Renal pelvis (tissue), 4 donors: ENCODE results near the gene CNN2. TPM values are rescaled to one million over a fixed set of nuclear protein-coding genes. Genes with fewer than 3 reads are reported as not detected.

Experiments
- DNase-seq: peaks from one replicate; pipeline ENCODE4 v3.0.0-alpha.2; 2013
- polyA plus RNA-seq, 3 donors: library from polyadenylated mRNA; unstranded; fragments of 120-200 nt; gene quantifications; one replicate each; pipeline ENCODE4 v1.2.1, GENCODE V29; 2013; ENCODE audit not compliant: insufficient read length in 3 of 3

The CNN2 gene
- polyA plus RNA-seq, 3 donors: 171 to 183 (median 174) TPM

DNA sequence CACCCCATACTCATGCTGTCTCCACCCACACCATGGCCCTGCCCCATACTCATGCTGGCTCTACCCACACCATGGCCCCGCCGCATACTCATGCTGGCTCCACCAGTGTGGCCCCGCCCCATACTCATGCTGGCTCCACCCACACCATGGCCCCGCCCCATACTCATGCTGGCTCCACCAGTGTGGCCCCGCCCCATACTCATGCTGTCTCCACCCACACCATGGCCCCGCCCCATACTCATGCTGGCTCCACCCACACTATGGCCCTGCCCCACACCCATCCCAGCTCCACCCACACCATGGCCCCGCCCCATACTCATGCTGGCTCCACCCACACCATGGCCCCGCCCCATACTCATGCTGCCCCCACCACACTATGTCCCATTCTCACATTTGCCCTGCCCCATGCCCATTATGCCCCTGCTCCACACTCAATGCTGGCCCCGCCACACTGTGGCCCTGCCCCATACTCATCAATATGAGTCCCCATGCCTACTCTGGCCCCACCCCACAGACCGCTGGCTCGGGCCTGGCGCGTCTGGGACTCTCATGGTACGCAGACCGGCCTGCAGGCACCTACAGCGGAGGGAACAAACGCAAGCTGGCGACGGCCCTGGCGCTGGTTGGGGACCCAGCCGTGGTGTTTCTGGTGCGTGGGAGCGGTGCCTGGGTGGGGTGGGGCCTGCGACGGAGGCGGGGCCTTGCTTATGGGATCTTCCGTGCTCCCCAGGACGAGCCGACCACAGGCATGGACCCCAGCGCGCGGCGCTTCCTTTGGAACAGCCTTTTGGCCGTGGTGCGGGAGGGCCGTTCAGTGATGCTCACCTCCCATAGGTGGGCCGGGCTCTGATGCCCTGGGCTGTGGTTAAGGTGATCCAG, 36.9 kb downstream of the CNN2 start:
- no peak for DNase-seq

DNA sequence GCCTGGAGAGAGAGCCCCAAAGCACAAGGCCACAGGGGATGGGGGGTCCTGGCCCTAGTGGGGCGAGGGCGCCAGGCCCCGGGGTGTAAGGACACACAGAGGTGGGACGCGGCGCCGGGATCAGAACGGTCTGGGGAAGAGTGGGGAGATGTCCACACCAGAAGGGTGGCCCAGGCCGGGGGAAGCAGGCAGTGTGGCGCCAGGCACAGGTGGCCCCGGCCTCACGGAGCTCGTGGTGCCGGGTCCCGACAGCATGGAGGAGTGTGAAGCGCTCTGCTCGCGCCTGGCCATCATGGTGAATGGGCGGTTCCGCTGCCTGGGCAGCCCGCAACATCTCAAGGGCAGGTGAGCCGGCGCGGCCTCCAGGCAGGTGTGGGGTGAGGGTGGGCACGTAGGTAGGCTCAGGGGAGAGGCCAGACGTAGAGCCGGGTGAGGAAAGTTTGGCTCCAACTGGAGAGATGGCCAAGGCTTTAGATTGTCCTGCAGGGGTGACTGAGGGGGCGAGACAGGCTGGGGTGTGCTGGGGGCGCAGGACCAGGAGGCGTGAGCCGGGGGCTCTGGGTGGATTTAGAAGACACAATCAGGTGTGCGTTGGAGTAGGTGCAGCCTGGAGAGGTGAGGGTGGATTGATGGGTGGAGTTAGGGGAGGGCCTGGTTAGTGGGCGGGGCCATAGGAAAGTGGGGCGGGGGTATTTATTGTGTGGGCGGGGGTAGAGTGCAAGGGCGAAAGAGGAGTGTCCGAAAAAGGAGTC, 37.7 kb downstream of the CNN2 start:
- DNase-seq: no peak

GRCh38 chr19:1064661-1065605, 38.5 kb downstream of the CNN2 start:
- no peak for DNase-seq

GRCh38 chr19:1065606-1066109, 39.2 kb downstream of the CNN2 start:
- DNase-seq: no peak

DNA sequence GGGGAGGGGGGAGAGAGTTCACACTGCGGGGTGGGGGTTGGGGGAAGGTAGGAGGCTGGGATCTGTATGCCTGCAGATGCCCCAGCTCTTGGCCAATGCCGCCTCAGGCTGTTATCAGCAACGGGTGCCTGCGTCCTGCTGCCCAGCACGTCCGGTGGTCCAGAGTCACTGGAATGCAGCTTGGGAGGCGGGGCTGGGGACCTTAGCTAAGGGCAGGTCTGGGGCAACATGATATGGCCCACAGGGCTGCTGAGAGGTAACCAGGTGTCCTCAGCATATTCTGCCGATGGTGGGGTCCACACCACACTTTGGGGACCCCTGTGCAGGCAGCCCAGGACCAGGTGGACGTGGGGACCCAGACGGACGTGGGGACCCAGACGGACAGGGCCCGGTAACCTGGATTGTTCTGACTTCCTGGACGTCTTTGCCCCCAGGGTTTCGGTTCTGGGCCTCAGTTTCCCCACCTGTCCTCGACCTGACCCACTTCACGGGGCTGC, 39.9 kb downstream of the CNN2 start:
- DNase-seq: no peak

GRCh38 chr19:1066748-1067340, 40.4 kb downstream of the CNN2 start, which contains the start of gene ARHGAP45:
TSS of gene ARHGAP45 (plus strand) at chr19:1067167. CDS start at chr19:1067406, 239 bp downstream.
- DNase-seq: no peak

- no peak for DNase-seq
Observed at GRCh38 chr19:1067341-1067957, 41.0 kb downstream of the CNN2 start.

GRCh38 chr19:1068009-1069001, 41.9 kb downstream of the CNN2 start:
- no peak for DNase-seq

GRCh38 chr19:1069009-1069779, 42.8 kb downstream of the CNN2 start:
- DNase-seq: no peak

DNA sequence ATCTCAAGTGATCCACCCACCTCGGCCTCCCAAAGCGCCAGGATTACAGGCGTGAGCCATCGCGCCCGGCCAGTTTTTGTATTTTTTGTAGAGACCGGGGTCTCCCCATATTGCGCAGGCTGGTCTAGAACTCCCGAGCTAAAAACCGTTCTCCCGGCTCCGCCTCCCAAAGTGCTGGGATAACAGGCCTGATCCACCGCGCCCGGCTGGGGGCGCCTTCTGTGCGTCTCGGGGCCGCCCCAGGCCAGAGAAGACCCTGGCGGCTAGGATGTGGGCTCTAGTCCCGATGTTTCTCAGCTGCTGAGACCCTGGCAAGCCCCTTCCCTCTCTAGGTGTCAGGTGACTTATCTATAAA, 44.1 kb downstream of the CNN2 start:
- DNase-seq: no peak

- DNase-seq: no peak
Observed at GRCh38 chr19:1070931-1071791, 44.8 kb downstream of the CNN2 start.

DNA sequence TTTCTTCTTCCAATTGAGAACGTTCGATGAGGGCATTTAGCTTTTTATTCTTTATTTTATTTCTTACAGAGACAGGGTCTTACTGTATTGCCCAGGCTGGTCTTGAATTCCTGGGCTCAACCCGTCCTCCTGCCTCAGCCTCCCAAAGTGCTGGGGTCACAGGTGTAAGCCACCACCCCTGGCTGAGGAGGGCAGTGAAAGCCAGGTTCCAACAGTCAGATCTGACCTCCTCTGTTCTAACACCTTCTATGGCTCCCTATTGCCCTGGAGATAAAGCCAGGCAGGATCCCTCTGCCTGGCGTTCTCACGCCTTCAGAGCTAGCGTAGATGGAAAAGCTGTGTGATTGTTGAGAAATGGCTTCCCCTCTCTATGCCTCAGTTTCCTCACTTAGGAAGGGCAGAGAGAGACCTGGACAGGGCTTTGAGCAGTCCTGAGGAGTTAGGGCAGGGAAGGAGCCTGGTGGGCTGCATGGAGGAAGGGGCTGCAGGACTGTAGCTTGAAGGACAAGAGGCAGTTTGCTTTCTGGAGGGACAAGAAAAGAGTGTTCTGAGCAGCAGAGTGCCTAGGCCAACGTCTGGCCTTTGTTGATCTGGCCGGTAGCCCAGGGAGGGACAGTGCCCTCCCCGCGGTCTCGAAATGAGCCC, 46.1 kb downstream of the CNN2 start:
- DNase-seq: no peak

DNA sequence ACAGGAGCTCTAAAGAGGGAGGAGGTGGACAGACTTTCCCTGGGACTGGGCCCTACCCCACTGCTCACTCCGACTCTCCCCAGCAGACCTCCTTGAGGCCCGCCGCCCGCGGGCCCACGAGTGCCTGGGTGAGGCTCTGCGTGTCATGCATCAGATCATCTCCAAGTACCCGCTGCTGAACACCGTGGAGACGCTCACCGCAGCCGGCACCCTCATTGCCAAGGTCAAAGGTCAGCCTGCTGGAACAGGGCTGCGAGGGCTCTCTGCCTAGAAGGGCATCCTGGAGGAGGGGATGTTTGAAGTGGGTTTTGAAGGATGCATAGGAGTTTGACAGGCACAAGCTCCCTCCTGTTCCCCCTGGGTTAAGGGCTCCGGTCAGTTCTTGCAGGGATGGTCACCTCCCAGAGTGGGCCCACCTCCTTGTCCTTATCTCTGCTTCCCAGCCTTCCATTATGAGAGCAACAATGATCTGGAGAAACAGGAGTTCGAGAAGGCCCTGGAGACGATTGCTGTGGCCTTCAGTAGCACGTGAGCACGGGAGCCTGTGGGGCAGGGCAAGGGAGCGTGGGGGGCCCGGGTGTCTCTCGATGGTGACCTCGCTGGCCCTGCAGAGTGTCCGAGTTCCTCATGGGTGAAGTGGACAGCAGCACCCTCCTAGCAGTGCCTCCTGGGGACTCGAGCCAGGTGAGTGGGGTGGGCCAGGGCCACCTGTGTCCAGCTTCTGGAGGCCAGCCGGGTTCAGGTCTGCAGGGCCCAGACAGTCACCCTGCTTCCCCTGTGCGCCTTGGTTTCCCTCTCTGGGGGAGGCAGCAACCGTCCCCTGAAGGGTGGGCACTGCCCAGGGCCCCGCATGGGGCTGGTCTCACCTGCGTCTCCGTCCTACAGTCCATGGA, 46.9 kb downstream of the CNN2 start:
- no peak for DNase-seq

DNA sequence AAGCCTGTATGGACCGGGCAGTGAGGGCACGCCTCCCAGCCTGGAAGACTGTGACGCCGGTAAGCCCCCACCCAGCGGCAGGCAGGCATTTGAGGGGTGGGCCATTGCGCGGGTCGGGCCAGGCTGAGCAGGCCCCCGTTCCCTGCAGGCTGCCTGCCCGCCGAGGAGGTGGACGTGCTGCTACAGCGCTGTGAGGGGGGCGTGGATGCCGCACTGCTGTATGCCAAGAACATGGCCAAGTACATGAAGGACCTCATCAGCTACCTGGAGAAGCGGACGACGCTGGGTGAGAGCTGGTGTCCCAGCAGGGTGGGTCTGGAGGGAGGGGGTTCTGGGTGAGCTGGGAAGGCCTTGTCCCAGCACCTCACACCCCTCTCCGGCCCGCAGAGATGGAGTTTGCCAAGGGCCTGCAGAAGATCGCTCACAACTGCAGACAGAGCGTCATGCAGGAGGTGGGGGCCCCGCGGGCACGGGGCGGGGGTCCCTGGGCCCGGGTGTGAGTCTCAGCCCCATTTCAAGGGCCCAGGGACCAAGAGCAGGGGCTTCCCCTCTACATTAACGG, 47.6 kb downstream of the CNN2 start:
- DNase-seq: no peak

- DNase-seq: no peak
Observed at GRCh38 chr19:1074544-1075283, 48.3 kb downstream of the CNN2 start.
